NCI-H82 (cell line): ENCODE measurements around the gene HNF1A.
"Not testable (repeated sequence)": the region's sequence is repeated elsewhere in the genome, so short reads cannot be mapped to it uniquely, and the experiment has no call there.

Source experiments
- DNase-seq: peaks from one replicate; lab custom pipeline; 2025; lab: John Stamatoyannopoulos, UW

Gene HNF1A

DNA sequence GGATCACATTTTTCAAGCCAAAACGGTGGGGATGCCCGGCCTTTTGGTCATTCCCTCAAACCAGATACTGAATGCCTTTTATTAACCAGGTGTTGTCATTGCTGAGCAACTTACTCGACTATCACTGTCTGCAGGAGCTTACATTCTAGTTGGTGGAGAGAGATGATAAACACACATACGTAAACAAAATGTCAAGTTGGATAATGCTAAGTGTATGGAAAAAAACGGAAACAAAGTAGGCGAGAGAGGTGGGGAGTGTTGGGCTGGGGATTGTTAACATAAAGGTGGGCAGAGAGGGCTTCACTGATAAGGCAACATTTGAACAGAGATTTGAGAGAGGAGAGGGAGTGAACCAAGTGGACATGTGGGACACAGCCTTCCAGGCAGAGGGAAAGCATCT is 33.5 kb downstream of the HNF1A start:
- DNase-seq = no peak

DNA sequence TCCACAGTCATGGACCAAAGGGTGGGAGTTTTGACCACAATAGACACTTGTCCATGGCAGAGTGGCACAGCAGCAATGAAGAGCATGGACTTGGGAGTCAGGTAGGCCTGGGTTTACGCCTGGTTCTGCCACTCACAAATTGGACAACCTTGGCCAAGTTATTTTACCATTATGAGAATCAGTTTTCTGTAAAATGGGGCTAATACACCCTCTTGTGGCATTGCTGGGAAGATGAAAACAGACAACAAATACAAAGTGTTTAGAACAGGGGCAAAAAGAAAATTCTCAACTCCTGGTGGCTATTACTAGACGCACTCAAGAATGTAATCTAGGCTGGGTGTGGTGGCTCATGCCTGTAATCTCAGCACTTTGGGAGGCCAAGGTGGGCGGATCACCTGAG is 35.4 kb downstream of the HNF1A start:
- DNase-seq = no peak

DNA sequence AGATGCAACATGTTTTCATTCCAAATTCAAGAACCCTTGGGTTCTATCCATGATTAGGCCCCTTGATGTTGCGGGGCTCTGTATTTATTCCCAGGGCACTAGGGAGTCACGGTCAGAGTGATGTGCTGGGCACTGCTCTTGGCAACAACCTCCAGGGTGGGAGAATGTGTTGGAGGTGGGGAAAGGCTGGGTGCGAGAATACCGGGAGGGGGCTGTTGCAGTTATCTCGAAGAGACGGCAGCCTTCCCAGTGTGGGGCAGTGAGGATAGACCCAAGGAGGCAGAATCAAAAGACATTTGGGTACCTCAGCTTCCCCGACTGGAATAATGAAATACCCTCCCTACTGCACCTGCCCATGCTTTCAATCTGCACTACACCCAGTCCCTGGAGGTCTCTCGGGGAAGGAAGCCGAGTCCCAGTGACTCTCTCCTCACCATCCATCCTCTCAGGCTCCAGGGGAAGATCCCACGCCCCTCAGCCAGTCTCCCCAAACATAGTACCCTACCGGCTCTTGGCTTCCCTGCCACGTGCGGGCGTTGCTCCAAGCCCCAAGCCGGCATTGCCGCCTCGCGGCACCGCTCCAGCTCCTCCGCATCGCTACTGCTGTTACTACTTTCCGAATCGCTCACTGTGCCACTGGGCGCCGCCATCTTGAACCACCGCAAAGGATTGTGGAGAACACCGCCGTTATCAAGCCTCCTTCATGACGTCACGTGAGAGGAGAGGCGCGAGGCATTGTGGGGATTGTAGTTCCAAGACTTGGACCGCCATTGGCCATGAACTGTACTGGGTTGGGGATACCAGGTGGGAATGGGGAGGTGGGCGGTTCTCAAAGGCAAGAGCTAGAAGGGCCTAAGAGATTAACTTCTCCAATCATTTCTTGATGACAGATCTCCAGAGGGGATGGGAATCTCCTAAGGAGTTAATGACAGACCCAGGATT is 37.8 kb downstream of the HNF1A start, which contains the start of gene C12orf43:
Gene C12orf43 (minus strand): TSS at position 663 of the 942 bp plus-strand sequence. CDS start 13 bp downstream, at position 650.
- peak; percentile 98 for DNase-seq

DNA sequence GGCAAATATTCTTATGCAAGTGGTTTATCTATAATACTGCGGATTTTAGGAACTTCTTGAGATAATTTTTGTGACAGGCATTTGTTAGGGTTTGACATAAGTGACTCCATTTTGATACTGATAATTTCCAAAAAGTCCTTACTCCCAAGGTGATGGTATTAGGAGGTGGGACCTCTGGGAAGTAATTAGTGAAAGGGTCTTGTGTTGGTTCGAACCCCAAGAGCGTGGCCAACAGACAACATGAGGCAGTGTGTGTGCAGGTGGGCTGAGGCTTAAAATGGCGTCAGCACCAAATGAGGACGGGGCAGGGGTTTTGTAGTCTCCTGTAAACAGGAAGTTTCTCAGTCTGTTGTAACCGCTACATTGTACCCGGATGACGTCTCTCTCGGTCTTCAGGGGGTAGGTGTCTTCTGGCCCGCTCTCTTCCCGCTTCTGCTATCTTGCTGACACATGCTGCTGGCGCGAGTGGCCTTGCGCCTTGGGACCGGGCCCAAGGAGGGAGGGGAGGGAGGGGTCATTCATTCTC is 39.7 kb downstream of the HNF1A start:
- DNase-seq = no peak

DNA sequence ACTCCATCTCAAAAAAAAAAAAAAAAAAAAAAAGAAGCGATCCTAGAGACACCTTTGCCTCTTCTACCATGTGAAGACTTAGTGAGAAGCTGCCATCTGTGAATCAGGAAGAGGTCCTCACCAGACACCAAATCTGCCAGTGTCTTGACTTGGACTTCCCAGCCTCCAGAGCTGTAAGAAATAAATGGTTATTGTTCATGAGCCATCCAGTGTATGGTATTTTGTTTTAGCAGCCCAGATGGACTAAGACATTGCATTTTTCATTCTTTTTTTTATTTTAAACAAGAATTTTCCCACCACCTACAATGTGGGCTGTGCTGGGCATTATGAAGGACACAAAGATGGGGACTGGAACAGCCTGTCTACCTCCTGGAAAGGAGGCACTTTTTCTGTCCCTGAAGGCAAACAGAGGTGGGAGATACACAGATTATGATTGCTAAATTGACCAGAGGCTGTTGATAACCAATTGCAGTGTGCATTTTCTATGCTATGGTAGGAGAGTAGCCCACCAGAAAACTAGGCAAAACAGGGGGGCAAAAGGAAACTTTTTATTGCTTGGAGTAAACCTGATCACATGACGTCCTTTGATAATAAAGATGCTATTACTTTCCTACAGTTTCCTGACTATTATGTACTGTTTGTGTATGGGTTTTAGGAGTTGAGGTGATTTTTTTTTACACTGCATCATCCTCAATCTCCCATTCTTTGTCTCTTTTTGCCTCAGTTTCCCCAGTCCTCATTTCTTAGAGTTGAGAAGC is 40.7 kb downstream of the HNF1A start:
- no peak for DNase-seq

DNA sequence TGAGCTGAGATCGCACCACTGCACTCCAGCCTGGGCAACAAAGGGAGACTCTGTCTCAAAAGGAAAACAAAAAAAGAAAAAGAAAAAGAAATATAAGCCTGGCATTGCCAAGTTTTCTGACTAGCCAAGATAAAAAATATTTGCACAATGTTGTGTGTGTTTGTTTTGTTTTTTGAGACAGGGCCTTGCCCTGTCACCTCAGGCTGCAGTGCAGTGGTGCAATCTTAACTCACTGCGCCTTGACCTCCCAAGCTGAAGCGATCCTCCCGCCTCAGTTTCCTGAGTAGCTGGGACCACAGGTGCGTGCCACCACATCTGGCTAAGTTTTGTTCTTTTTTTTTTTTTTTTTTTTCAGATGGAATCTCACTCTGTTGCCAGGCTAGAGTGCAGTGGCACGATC is 43.4 kb downstream of the HNF1A start:
- no peak for DNase-seq

DNA sequence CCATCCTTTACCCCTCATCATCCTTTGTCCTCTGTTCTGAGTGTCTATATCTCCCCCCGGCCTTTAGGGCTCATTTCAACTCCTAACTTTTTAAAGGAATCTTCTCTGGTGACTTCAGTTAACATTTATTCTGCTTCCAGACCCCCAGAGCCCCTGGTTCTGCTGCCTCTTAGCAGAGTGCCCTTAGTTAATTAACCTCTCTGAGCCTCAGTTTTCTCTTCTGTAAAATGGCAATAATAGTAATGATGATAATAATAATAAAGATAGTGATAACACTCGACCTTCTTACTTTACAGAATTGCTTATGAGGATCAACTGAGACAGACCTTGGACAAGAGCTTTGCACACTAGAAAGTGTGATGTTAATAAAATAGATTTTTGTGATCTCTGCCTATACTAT is 44.4 kb downstream of the HNF1A start:
- no peak for DNase-seq

DNA sequence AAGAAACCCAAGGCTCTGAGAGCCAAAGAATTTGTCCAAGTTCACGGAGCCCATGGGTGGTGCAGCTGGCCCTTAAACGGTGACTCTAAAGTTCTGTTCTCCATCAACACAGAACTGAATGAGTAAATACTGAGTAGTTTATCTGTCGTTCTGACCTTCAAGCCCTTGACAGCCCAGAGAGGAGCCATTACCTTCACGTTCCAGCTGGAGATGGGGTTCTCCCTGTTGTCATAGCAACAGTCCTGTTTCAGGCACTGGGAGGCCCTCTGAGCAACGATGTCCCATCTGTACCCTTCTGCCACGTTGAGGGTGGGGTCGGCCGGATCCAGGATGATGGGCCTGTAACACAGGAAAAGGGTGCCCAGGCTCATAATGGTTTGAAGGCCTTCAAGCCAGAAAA is 45.5 kb downstream of the HNF1A start:
- no peak for DNase-seq

DNA sequence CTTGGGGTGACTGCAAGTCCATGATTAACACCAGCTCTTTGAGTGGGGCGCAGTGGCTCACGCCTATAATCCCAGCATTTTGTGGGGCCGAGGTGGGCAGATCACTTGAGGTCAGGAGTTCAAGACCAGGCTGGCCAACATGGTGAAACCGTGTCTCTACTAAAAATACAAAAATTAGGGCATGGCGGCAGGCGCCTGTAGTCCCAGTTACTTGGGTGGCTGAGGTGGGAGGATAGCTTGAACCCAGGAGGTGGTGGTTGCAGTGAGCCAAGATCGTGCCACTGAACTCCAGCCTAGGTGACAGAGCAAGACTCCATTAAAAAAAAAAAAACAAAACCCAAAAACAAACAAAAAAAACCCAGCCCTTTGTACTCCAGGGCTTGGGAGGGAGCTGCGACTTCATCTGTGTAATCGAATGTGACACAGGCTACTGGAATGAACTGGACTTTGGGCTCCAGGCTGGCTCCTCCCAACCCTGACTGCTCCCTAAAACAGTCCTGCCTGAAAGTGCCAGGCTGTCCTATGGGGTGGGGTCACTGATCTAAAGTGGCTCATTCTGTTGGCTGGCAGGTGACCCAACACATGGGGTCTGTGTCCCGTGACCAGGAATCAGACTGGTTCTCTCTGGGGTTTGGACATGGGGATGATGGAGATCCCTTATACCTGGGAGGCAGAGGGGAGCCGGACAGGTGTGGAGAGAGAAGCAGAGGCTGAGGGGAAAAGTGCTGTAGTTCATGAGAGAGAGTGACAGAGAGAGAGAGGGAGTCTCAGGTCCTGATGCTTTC is 47.3 kb downstream of the HNF1A start:
- DNase-seq = no peak

DNA sequence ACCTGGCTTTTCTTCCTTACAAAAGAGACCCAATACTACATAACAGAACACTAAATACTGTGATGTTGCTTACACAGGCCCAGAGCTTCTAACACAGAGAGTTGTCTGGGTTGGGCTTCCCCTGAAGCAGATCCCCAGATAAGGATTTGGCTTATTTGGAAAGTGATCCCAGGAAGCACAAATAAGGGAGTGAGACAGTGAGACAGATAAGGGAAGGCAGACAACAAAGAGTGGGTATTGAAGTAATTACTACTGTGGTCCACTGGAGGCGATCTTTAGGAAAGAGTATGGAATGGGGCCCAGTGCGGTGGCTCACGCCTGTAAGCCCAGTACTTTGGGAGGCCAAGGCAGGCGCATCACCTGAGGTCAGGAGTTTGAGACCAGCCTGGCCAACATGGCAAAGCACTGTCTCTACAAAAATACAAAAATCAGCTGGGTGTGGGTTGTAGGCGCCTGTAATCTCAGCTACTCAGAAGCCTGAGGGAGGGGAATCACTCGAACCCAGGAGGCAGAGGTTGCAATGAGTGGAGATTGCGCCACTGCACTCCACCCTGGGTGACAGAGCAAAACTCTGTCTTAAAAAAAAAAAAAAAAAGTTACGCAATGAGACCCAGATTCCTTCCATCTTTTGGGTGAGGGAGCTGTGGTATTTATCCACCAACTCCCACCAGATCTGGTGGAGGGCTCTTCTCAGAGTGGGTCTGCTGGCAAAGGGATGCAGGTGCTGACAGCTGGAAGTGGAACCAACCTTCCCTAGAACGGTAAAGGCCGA is 48.1 kb downstream of the HNF1A start:
- peak; percentile 48 for DNase-seq

DNA sequence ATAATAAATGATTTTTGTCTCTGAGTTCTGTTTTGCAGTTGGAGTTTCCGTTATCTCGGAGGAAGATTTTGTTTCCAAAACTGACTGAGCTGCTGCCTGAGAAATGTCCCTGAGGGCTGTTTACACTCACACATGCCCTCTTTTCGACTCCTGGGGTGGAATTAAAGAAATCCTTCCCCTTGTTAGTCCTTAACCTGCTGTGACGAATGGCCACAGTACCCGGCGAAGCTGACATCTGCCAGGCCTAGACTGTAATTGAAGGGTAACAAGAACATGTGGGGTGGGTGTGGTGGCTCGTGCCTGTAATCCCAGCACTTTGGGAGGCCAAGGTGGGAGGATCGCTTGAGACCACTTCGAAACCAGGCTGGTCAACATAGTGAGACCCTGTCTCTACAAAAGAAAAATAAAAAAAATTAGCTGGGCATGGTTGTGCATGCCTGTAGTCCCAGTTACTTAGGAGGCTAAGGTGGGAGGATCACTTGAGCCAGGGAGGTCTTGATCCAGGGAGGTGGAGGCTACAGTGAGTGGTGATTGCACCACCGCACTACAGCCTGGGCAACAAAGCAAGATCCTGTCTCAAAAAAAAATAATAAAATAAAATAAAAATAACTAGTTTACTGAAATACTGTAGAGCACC is 52.4 kb downstream of the HNF1A start:
- peak; percentile 51 for DNase-seq

DNA sequence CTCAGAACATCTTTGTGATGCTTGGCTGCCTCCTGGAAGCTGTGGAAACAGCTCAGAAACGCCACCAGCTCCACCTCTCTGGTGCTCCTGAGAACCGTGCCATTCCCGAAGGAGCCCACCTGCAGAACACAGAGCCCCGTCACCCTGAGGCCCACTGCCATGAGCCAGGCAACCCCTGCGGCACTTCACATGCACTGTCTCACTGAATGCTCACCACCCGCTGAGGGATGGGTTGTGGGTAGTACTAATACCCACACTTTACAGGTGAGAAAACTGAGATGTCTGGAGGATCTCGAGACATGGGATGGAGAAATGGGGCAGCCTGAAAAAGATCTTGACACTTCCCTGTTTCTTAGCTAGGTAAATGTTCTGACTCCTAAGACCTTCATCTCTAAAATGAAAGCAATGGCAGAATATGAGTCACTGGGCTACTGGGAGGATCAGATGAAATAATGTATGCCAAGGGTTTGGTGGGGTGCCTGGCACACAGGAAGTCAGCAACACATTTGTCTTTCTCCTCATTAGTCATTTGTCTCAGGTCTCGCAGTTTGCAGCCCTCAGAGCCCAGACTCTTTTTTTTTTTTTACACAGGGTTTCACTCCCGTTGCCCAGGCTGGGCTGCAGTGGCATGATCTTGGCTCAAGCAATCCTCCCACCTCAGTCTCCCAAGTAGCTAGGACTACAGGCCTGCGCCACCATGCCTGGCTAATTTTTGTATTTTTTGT is 55.4 kb downstream of the HNF1A start:
- no peak for DNase-seq

DNA sequence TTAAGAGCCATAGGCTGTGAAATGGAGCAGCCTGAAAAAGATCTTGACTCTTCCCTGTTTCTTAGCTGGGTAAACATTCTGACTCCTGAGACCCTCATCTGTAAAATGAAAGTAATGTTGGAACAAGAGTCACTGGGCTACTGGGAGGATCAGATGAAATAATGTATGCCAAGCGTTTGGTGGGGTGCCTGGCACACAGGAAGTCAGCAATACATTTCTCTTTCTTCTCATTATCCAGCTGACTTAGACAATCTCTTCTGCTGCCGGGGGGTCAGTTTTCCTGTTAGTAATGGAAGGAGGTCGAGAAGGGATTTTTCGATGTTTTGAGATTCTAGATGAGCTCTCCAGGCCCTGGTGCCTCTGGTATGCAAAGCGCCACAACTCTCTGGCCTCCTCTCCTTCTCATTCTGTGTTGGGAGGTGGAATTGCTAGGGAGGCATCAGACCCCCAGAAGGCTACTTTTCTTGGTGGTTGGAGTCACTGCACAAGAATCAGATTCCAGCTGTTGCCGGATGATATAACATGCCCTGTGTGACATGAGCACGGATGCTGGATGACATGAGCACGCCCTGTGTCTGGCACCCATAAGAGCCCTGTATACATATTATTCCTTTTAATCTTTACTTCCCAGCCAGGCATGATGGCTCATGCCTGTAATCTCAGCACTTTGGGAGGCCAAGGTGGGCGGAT is 56.4 kb downstream of the HNF1A start:
- no peak for DNase-seq

DNA sequence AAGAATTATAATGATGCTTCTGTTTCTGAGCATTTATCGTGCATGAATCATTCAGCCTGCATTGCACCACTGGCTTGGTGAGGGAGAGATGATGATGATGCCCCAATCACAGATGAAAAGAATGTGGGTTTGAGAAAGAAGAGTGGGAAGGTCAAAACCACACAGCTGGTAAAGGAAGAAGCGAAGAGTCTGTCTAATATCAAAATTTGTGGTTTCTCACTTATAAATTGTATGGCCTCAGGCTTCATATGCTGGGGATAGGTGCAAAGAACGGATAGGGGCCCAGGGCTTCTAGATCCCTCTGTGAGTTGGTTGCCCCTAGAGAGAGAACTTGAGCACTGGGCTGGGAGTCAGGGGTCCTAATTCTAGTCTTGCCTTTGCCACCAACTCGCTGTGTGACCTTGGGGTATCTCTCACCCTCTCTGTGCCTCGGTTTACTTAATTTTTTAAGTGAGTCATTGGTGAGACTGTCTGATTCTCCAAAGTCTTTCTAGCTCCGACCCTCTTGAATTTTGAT is 58.5 kb downstream of the HNF1A start:
- no peak for DNase-seq

DNA sequence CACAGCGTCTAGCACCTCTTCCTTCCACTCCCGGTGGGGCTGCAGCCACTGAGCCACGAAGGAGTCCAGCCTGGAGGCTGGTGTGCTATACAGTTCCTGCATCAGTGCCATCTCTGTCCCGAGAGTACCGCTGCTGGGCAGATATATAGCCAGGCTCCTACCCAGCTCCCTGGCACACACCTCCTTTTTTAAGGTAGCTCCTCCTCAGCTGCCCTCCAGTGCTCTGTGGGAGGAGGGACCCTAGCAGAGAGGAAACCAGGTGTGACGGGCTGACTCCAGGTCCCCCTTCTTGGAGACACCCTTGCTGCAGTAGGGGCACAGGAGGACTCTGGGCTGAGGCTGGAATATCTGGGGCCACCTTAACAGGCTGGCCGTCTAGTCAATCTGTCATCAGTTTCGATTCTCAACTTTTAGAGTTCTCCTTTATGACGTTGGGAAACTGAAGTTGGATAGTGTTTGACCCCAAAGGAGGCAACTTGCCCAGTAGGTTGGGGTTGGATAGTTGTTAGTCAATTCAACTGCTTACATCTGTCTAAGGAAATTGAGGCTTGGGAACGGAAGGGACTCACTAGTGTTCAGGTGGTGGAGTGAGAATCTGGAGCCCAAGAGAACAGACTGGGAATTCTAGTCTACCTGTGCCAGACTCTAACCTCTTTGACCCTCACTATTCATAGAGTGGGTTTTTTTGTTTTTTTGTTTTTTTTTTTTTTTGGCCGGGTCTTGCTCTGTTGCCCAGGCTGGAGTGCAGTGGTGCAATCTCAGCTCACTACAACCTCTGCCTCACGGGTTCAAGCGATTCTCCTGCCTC is 60.7 kb downstream of the HNF1A start, which contains the start of gene OASL:
Gene OASL (minus strand): TSS at position 386 of the 808 bp plus-strand sequence. CDS start 275 bp downstream, at position 111.
- DNase-seq = no peak

DNA sequence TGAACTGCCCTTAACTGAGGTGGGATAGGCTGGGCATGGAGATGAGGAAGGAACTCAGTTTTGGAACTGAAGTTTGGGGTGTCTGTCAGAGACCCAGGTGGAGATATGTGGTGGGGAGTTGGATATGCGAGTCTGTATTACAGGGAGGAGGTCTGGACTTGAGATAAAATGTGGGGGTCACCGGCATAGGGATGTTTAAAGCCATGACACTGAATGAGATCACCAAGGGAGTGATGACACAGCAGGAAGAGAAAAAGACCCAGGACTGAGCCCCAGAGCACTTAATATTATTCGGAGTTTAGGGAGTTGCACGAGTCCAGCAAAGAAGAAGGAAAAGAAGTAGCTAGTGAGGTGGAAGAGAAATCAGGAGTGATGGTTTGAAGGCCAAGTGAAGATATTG is 64.7 kb downstream of the HNF1A start:
- no peak for DNase-seq

DNA sequence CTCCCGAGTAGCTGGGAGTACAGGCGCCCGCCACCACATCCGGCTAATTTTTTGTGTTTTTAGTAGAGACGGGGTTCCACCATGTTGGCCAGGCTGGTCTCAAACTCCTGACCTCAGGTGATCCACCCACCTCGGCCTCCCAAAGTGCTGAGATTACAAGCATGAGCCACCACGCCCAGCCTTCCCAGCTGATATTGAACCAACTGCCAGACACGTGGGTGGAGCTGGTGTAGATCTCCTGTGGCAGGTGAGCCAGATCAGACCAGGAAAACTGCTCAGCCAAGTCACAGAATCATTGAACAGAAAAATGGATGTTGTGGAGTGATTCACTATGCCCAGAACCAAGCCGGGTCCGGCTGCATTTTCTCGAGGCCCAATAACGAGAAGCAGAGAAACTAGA is 69.1 kb downstream of the HNF1A start:
- not testable (repeated sequence) for DNase-seq

DNA sequence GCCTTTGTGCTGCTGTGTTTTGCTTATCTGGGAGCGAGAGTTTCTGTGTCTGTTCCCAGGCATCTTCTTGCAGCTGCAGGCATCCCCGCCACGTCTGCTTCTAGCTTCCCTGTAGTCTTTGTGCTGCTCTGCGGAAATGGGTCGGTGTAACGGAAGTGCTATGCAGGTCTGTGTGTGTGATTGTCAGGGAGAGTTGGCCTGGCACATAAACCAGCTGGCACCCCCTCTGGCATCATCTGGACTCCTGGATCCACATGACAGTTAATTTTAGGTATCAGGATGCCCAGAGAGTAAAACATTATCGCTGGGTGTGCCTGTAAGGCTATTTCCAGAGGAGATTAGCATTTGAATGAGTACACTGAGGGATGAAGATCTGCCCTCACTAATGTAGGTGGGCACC is 70.1 kb downstream of the HNF1A start:
- no peak for DNase-seq
